ENCODE data around the gene GAS6. TPM values are rescaled to one million over a fixed set of nuclear protein-coding genes. Genes with fewer than 3 reads are reported as not detected.

GAS6 gene
- total RNA-seq, 1 experiment from 2014 or later: 49.4 TPM

DNA sequence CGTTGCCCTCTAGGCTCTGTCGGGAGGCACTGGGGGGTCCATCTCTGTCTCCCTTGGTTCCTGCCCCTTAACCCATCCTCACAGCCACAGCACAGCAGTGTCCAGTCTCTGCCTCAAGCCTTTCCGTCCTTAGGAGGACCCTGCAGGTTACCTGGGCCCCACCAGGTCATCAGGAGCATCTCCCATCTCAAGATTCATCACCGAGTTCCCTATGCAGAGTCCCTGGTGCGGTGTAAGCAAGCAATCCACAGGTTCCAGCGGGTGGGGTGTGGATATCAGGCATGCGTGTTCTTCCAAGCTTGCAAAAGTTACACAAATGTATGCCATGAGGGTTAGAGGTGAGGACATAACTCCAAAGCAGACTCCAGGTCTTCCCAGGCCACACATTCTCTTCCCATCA, 20.9 kb upstream of the GAS6 start (continued):
- TF ChIP-seq SIN3A (IDR thresholded peaks at IDR 0.05; ENCODE audit: low read depth) (no peak), CEBPB (IDR thresholded peaks at IDR 0.05; ENCODE audit: low read depth) (no peak), EZH2phosphoT487 (IDR thresholded peaks at IDR 0.05; ENCODE audit: borderline replicate concordance) (no peak), SRF (IDR thresholded peaks at IDR 0.05; ENCODE audit: low read depth) (no peak), POLR2AphosphoS5 (IDR thresholded peaks at IDR 0.05; ENCODE audit: low read depth, low read length) (no peak)
- TF ChIP-seq, protein P1, sequence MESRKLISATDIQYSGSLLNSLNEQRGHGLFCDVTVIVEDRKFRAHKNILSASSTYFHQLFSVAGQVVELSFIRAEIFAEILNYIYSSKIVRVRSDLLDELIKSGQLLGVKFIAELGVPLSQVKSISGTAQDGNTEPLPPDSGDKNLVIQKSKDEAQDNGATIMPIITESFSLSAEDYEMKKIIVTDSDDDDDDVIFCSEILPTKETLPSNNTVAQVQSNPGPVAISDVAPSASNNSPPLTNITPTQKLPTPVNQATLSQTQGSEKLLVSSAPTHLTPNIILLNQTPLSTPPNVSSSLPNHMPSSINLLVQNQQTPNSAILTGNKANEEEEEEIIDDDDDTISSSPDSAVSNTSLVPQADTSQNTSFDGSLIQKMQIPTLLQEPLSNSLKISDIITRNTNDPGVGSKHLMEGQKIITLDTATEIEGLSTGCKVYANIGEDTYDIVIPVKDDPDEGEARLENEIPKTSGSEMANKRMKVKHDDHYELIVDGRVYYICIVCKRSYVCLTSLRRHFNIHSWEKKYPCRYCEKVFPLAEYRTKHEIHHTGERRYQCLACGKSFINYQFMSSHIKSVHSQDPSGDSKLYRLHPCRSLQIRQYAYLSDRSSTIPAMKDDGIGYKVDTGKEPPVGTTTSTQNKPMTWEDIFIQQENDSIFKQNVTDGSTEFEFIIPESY (IDR thresholded peaks at IDR 0.05; ENCODE audit: extremely low read depth, insufficient replicate concordance, low read length): no peak

DNA sequence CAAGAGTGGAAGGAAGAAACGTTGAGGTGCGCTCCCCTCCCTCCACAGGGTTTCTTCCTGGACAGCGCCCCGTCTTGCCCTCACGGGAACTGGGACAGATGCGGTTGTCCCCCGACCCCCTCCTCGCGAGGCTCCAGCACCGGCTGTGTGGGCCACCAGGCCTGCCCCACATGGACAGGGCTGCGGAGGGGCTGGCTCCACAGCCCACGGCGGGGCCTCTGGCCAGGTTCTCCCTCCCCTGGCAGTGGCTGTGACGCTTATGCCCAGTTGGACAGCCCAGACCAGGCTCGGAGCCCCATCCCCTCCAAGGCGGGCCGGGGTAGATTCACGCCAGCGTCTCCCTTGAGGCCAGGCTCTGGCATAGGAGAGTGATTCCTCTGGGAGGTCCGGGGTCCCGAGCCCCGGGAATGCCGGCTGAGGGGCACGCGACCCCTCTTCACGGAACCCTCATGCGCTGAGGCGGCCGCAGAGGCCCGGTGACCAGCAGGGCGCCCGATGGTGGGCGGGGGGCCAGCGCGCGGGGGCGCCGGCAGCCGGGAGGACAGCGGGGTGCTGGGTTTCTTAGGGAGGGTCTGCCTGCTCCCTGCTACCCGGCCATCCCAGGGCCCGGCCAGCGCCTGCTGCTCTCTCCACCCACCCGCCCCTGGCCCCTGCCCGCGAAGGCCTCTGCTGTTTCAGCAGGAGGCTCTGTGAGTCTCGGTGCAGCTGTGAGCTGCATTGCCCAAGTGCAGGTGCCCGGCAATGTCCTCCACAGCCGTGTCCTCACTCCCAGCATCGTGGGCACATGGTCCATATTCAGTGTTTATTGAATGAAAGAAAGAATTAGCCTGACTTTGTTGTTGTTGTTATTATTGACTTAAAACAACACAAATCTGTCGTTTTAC, 20.3 kb upstream of the GAS6 start:
- no peaks in the 10 kb centered on the region for H4K20me1 ChIP-seq (ENCODE audit: insufficient read depth)
- CTCF ChIA-PET: no interaction called here
- no TSS peak for BruUV-seq (replicated peaks)

More for the DNA sequence above, 20.3 kb upstream of the GAS6 start:
- no peaks in the 10 kb centered on the region for H3K4me1 ChIP-seq (ENCODE audit: control insufficient read depth in 1 of 2, insufficient read depth in 2 of 2, low read length in 2 of 2)
- POLR2A ChIA-PET: no interaction called here
- no peak for DNase-seq (ENCODE audit: low read depth, low spot score)
- no peaks in the 10 kb centered on the region for H3K36me3 ChIP-seq (ENCODE audit: control insufficient read depth in 1 of 2, insufficient read depth in 2 of 2, low read length in 2 of 2)
- no peaks in the 10 kb centered on the region for H3K27me3 ChIP-seq (ENCODE audit: insufficient read depth, low read length)
- RAD21 ChIA-PET (ENCODE audit: low non-redundant PET in 1 of 2, low total read pairs in 2 of 2, uncharacterized antibody in 2 of 2, unreplicated experiment in 2 of 2): no interaction called here
- no peak for TF ChIP-seq EZH2 (IDR thresholded peaks at IDR 0.05)
- H3K27ac ChIP-seq (ENCODE audit: low read depth, low read length): no peak overlapping the region
- ATAC-seq: no peak
- H3K79me2 ChIP-seq (ENCODE audit: insufficient read depth, low read length): no peaks in the 10 kb centered on the region
- intact Hi-C loops (cut with micrococcal nuclease): no loop called here
- no peak overlapping the region for H3K4me2 ChIP-seq (ENCODE audit: low read length)
- H3K9ac ChIP-seq (ENCODE audit: low read length): no peak overlapping the region
- no peaks in the 10 kb centered on the region for H3K9me2 ChIP-seq (ENCODE audit: insufficient read depth)
- no peak overlapping the region for H2AFZ ChIP-seq (ENCODE audit: low read depth, low read length, poor library complexity, severe bottlenecking)
- H3K4me3 ChIP-seq (replicated peaks in 1 of 2; ENCODE audit: low read depth in 1 of 2, low read length in 2 of 2): no peak overlapping the region
- no peaks in the 10 kb centered on the region for H3K9me3 ChIP-seq (ENCODE audit: control insufficient read depth in 1 of 2, insufficient read depth in 1 of 2, low read depth in 1 of 2, low read length in 2 of 2)

Data from HCT116 (cell line).